ENCODE measurements around the gene BCAP31. TPM values are rescaled to one million over a fixed set of nuclear protein-coding genes. Genes with fewer than 3 reads are reported as not detected.
A peak's percentile ranks its signal among the peaks of the same experiment; 100 is the strongest.

BCAP31 gene
- total and polyA plus RNA-seq, 2 of the 13 experiments (the other 11 are each of a cell fraction or from before 2014, with no cell fraction given) = 139 to 178 TPM

DNA sequence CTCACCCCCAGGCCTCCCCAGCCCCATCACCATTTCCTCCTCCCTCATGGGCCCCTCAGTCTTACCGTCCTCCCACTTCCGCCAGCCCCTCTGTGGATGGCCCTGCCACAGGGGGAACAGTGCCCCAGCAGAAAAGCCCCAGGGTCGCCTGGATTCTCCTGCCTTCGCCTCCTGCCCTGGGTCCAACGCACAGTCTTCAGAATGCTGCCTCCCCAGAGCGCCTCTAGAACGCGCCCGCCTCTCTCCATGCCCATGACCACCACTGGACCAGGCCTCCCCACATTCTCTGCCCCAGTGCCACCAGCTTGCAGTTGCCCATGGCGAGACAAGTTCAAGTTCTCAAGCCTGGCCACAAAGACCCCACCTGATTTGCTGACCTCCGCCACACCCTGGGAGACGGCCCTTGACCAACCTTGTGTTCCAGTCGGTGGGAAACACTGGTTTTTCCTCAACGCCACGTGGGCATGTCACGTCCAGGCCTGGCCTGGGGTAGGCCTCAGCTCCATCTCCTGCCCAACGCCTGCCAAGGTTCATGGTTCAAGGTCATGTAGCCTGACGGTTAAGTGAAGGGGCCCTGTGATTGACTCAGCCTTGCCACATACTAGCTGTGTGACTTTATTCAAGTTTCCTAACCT lies 39.2 kb upstream of the BCAP31 start (continued):
- TF ChIP-seq, protein P1, sequence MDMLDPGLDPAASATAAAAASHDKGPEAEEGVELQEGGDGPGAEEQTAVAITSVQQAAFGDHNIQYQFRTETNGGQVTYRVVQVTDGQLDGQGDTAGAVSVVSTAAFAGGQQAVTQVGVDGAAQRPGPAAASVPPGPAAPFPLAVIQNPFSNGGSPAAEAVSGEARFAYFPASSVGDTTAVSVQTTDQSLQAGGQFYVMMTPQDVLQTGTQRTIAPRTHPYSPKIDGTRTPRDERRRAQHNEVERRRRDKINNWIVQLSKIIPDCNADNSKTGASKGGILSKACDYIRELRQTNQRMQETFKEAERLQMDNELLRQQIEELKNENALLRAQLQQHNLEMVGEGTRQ (IDR thresholded peaks at IDR 0.05; ENCODE audit: low read depth, low read length) = peak; percentile 91
- TF ChIP-seq, protein P1 (CRISPR knock-in tag; IDR thresholded peaks at IDR 0.05; ENCODE audit: borderline replicate concordance) = peak; percentile 83; the same call in 1 of the 2 replicates
- TF ChIP-seq DR1 (CRISPR knock-in tag; IDR thresholded peaks at IDR 0.05) (no peak), FOXP1 (IDR thresholded peaks at IDR 0.05) (no peak), FOXP1 (CRISPR knock-in tag; IDR thresholded peaks at IDR 0.05) (no peak), HMGA1 (CRISPR knock-in tag; conservative IDR thresholded peaks at IDR 0.05) (no peak), SRF (IDR thresholded peaks at IDR 0.05; ENCODE audit: low read depth, low read length) (no peak), KLF16 (CRISPR knock-in tag; IDR thresholded peaks at IDR 0.05) (0 out of 4 replicates have a peak, but pooled peaks of 1 of the 2 experiments have one; percentile 15), MAFF (IDR thresholded peaks at IDR 0.05; ENCODE audit: low read depth, low read length) (no peak), BORCS8-MEF2B (CRISPR knock-in tag; IDR thresholded peaks at IDR 0.05) (0 out of 2 replicates have a peak, but pooled peaks have one; percentile 16), PCBP2 (optimal IDR thresholded peaks at IDR 0.05; ENCODE audit: low read depth, low read length, poor library complexity, severe bottlenecking) (no peak), ZNF619 (CRISPR knock-in tag; IDR thresholded peaks at IDR 0.05) (no peak), ZFP37 (CRISPR knock-in tag; IDR thresholded peaks at IDR 0.05; ENCODE audit: borderline replicate concordance) (no peak), YEATS2 (CRISPR knock-in tag; IDR thresholded peaks at IDR 0.05; ENCODE audit: borderline replicate concordance) (no peak), HOXA7 (CRISPR knock-in tag; IDR thresholded peaks at IDR 0.05) (no peak)
- TF ChIP-seq, protein P2, sequence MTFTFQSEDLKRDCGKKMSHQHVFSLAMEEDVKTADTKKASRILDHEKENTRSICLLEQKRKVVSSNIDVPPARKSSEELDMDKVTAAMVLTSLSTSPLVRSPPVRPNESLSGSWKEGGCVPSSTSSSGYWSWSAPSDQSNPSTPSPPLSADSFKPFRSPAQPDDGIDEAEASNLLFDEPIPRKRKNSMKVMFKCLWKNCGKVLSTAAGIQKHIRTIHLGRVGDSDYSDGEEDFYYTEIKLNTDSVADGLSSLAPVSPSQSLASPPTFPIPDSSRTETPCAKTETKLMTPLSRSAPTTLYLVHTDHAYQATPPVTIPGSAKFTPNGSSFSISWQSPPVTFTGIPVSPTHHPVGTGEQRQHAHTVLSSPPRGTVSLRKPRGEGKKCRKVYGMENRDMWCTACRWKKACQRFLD (CRISPR knock-in tag; IDR thresholded peaks at IDR 0.05; ENCODE audit: borderline replicate concordance) = no peak
- TF ChIP-seq, protein P3, sequence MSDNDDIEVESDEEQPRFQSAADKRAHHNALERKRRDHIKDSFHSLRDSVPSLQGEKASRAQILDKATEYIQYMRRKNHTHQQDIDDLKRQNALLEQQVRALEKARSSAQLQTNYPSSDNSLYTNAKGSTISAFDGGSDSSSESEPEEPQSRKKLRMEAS (IDR thresholded peaks at IDR 0.05) = peak; percentile 89
- TF ChIP-seq, protein P4, sequence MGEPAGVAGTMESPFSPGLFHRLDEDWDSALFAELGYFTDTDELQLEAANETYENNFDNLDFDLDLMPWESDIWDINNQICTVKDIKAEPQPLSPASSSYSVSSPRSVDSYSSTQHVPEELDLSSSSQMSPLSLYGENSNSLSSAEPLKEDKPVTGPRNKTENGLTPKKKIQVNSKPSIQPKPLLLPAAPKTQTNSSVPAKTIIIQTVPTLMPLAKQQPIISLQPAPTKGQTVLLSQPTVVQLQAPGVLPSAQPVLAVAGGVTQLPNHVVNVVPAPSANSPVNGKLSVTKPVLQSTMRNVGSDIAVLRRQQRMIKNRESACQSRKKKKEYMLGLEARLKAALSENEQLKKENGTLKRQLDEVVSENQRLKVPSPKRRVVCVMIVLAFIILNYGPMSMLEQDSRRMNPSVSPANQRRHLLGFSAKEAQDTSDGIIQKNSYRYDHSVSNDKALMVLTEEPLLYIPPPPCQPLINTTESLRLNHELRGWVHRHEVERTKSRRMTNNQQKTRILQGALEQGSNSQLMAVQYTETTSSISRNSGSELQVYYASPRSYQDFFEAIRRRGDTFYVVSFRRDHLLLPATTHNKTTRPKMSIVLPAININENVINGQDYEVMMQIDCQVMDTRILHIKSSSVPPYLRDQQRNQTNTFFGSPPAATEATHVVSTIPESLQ (CRISPR knock-in tag; conservative IDR thresholded peaks at IDR 0.05) = no peak
- TF ChIP-seq, protein P5, sequence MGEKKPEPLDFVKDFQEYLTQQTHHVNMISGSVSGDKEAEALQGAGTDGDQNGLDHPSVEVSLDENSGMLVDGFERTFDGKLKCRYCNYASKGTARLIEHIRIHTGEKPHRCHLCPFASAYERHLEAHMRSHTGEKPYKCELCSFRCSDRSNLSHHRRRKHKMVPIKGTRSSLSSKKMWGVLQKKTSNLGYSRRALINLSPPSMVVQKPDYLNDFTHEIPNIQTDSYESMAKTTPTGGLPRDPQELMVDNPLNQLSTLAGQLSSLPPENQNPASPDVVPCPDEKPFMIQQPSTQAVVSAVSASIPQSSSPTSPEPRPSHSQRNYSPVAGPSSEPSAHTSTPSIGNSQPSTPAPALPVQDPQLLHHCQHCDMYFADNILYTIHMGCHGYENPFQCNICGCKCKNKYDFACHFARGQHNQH (CRISPR knock-in tag; IDR thresholded peaks at IDR 0.05) = no peak

All from HepG2 (cell line).